ENCODE measurements around the gene CTRB1.

Gene CTRB1

DNA sequence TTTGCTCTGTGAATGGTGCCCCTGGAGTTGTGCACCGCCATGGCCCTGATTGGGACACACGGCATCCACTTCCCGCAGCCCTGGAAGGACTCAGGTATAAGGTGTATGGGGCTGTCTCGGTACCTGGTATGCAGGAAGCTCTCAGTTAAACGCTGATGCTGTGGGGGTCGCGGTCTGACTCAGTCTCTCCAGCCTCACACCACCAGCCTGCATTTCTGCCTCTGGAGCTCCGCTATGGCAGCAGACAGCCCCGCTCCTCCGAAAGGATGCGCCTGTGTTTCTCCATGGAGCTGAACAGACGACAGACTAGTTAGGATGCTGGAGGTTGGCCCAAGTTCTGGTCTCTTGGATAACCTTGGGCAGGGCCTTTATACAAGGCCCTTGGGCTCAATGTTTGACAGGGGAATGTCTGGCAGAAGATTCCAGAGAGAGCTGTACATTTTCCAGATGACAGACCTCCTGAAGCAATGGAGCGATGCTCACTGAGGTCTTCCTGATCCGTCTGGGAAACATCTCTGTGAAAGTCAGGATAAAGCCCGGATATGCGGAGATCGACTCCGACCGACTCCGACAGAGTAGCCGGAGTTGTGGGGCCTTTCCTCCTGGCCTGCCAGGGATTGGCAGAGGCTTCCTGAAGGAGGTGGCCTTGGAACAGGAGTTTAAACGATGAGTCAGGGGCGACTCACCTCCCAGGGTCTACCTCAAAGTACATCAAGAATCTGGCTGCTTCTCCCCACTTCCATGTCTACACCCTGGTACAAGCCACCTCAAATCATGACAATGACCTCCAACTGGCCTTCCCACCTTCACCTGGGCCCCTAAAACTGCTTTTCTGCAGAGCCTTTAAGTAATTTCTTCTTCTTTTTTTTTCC is 54.5 kb downstream of the CTRB1 start:
- DNase-seq: no peak

Measured in fibroblast of skin of right quadriceps (primary cell).